Measurements from ENCODE around the gene PLAAT4.
"Not testable (repeated sequence)": the region's sequence is repeated elsewhere in the genome, so short reads cannot be mapped to it uniquely, and the experiment has no call there.

Gene PLAAT4

DNA sequence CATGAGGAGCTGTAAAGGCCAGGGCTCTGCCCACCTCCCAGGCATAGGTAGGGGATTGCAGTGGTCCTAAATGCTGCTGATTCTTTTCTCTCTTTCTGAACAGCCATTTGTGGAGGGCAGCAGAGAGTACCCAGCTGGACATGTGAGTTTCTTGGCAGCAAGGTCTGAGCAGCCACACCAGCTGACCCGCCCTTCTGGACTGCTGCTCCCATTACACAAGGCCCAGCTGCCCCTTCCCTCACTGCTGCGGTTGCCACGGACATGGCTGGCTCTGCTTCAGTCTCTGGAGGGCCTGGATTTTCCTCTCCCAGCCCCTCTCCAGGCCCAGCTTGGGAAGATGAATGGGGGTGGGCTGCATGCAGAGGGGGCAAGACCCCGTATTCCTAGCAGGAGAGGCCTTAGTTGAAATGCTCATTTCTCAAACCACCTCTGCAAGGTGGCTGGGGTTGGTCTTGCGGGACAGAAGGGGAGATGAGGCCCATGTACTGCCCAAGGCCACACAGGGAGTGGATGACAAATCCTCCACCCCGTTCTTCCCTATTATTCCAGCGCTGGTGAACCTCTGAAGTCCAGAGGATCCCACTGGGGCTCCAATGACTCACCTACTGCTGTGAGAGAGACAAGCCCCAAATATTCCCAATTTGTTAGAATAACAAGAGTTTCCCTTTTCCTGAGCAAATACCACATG, 26.1 kb upstream of the PLAAT4 start:
- peak in 44 of 51 donors; percentile 32 to 94 (median 78) for DNase-seq

DNA sequence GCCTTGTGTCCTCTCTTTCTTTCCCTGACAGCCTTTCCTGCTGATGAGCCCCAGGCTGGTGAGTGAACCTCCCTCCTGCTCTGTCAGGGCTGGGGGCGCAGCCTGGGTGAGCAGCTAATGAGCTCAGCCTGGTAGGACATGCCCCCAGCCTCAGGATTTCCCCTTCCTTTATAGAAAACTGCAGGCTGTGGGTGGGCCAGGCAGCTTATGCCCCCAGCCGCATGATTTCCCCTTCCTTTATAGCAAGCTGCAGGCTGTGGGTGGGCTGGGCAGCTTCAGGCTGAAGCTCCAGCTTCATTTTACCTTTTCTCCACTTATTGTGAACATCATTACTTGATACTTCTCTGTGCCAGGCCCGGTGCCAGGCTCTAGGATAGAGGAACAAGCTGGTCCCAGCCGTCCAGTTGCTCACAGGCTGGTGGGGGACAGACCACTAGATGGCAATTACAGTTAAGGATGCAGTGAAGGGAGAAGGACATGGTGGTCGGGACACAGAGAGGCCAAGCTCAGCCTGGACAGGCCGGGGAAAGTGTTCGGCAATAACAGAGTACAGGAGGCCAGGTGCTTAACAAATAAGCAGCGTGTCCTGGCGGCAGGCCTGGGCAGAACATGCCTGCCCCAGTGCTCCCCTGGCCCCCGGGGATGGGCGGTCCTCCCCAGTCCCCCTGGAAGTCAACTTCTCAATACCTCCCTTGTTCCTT, 25.4 kb upstream of the PLAAT4 start:
- DNase-seq: peak in 11 of 51 donors; percentile 14 to 48 (median 33)

DNA sequence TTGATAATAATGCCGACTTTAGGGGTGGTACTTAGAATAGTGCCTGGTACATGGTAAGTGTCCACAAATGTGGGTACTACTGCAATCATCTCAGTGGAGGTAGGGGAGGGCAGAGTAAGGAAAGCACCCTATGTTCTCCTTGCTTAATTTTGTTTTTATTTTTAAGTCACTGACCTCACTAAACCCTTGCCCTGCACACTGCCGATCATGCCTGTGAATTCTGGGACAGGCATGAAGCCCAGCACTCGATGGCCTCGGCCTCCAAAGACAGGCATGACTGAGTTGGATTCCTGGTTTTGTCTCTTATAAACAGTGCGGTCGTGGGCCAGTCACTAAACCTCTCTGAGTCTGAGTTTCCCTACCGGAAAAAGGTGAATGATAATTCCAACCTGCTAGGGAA, 23.8 kb upstream of the PLAAT4 start:
- no peak for DNase-seq

DNA sequence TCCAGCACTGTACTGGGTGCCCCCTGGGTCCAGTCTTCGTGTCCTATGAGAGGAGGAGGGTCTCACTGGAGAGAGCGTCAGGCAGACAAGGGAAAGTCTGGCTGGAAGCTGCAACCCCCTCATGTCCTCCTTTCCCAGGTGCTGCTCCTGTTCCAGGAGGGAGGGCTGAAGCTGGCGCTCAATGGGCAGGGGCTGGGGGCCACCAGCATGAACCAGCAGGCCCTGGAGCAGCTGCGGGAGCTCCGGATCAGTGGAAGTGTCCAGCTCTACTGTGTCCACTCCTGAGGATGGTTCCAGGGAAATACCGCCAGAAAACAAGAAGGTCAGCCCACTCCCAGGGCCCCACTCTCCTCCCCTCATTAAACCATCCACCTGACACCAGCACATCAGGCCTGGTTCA, 20.5 kb upstream of the PLAAT4 start:
- no peak for DNase-seq

DNA sequence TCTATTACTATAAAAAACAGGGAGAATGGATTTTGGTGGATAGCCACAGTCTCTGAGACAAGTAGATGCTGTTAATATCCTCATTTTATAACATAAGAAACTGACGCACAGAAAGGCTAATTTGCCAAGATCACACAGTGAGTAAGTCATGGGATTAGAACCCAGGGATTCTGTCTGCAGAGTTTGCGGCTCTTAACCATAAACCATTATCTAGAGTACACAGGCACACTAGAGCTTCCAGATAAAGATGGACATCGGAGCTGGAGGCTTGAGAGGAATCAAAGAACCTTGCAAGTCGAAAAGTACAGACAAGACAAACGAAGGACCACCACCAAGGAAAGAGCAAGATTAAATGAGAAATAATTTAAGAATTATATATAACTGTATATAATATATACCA, 19.5 kb upstream of the PLAAT4 start:
- no peak for DNase-seq

DNA sequence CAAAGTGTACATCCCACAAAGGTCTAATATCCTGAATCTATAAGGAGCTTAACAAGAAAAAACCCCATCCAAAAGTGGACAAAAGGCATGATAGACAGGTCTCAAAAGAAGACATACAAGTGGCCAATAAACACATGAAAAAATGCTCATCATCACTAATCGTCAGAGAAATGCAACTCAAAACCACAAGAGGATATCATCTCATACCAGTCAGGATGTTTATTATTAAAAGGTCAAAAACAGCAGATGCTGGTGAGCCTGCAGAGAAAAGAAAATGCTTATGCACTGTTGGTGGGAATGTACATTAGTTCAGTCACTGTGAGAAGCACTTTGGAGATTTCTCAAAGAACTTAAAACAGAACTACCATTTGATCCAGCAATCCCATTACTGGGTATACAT, 18.1 kb upstream of the PLAAT4 start:
- DNase-seq: no peak

DNA sequence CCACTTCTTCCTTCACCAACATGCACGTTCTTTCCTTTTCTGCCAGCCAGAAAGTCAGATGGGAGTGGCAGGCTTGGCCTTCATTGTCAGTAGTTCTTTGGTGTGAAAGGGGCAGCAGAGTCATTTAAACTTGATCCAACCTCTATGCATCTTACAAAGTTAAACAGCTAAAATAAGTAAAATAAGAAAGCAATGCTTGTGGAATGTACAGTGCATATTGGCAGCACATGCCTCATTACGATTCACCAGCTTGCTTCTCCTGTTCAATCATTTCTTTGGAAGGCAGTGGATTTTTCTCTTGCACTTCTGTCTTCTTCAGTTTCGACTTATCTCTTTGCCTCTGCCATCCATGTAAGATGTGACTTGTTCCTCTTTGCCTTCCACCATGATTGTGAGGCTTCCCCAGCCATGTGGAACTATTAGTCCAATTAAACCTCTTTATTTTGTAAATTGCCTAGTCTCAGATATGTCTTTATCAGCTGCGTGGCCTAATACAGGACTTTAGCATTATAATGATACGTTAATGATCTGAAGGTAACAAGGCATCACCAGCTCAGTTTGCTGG, 15.9 kb upstream of the PLAAT4 start:
- DNase-seq: no peak

DNA sequence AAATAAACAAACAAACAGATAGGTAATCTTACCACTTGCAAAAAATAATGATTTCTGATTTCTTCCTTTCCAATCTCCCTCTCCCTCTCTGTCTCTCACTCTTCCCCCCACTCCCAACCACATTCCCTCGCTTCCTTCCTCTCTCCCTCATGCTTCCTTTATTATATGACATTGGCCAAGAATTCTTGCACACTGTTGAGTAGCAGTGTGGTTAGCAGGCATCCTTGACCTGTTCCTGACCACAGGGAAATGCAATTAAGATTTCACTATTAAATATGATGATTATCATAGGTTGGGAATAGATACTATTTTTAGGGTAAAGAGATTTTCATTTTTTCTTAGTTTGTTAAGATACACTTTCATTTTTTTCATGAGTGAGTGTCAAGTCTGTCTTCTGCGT, 14.7 kb upstream of the PLAAT4 start:
- no peak for DNase-seq

DNA sequence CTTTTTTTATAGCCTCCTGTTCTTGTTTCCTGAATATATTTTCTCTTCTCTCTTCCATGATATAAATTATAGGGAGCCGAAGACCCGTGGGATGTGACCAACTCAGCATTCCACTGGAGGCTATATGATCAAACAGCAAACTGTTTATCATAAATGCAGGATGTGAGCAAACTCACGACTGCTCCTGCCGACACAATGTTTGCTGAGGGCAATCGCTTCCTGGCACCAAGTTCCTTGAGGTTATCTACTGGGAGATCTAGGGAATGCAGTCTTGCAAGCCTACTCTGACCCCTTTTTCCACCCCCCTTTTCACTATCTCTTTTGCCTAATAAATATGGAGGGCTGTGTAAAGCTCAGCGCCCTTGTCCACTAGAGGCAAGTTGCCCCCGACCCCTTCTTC, 13.5 kb upstream of the PLAAT4 start:
- DNase-seq: no peak

DNA sequence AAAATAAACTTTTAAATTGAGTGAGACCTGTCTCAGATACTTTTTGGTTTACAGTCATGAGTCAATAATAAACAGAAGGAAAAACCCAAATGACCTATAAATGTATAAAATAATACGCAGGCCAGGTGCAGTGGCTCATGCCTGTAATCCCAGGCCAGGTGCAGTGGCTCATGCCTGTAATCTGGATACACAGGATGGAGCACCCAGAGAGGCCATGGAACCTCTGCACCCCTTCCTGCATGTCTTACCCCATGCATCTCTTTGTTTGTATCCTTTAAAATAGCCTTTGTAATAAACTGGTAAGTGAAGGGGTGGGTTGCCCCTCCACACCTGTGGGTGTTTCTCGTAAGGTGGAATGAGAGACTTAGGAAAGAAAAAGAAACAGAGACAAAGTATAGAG, 8.9 kb upstream of the PLAAT4 start:
- no peak for DNase-seq

DNA sequence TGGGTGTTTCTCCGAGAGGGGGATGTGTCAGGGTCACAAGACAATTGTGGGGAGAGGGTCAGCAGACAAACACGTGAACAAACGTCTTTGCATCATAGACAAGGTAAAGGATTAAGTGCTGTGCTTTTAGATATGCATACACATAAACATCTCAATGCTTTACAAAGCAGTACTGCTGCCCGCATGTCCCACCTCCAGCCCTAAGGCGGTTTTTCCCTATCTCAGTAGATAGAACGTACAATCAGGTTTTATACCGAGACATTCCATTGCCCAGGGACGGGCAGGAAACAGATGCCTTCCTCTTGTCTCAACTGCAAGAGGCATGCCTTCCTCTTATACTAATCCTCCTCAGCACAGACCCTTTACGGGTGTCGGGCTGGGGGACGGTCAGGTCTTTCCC, 8.5 kb upstream of the PLAAT4 start:
- DNase-seq: not testable (repeated sequence)

DNA sequence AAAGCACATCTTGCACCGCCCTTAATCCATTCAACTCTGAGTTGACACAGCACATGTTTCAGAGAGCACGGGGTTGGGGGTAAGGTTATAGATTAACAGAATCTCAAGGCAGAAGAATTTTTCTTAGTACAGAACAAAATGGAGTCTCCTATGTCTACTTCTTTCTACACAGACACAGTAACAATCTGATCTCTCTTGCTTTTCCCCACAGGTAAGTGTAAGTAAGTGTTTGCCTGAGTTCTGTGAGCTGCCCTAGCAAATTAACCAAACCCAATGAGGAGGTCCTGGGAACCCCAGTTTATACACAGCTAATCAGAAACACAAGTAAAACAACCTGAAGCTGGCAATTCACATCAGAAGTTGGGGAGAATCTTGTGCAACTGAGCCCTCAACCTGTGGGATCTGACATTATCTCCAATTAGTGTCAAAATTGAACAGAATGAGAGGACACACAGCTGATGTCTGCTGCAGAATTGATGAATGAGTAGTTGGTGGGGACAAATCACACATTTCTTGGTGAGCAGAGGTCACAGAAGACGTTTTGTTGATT, 7.8 kb upstream of the PLAAT4 start:
- DNase-seq: not testable (repeated sequence)

DNA sequence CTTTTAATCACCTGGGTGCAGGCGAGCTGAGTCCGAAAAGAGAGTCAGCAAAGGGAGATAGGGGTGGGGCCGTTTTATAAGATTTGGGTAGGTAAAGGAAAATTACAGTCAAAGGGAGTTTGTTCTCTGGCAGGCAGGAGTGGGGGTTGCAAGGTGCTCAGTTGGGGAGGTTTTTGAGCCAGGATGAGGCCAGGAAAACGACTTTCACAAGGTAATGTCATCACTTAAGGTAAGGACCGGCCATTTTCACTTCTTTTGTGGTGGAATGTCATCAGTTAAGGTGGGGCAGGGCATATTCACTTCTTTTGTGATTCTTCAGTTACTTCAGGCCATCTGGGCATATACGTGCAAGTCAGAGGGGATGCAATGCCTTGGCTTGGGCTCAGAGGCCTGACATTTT, 7.2 kb upstream of the PLAAT4 start:
- DNase-seq: not testable (repeated sequence)

DNA sequence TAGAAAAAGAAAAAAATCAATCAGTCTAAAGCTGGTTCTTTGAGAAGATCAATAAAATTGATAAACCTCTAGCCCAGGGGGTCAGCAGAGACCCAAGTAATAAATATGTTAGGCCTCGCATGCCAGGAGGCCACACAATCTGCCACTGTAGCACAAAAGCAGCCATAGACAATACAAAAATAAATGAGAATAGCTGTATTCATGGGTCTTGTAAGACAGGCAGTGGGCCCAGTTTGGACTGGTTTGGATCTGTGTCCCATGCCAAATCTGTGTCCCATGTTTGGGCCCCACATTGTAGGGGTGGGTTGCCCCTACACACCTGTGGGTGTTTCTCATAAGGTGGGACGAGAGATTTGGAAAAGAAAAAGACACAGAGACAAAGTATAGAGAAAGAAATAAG, 6.6 kb upstream of the PLAAT4 start:
- peak in 17 of 51 donors; percentile 18 to 62 (median 47) for DNase-seq

DNA sequence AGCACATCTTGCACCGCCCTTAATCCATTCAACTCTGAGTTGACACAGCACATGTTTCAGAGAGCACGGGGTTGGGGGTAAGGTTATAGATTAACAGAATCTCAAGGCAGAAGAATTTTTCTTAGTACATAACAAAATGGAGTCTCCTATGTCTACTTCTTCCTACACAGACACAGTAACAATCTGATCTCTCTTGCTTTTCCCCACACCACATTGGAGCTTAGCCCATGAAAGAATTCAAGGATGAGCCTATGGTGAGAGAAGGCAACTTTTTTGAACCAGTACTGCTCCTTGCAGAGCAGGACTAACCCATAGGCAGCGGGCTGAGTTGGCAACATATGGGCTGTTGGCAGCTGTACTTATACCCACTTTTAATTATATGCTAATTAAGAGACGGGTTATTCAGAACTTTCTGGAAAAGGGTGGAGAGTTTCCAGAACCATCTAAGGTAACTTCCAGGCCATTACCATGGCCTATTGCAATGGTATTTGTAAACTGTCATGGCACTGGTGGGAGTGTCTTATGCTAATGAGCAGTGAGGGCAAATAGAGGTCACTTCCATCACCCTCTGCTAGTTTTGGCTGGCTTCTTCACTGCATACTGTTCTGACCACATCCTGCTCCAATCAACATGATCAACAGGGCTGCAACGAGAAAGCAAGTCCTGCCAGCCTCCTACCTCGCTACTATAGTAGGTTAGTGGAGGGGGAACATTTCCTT, 5.4 kb upstream of the PLAAT4 start:
- peak in 1 of 51 donors; percentile 24 for DNase-seq

DNA sequence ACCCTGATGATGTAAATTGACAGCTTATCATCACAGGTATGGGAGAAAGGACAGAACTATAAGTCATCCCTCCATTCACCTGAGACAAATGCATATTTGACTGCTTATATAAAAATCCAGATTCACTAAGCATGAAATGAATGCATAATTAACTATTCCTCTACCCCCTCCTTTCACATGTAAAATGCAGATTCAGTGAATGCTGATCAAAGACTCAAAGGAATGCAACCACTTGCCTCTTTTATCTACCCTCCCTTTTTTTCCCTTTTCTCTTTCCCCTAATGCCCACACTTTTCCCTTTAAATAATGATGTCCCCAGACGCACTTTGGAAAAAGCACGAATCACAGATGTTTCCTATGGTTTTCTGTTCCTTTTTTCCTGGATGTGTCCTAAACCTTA, 4.5 kb upstream of the PLAAT4 start:
- DNase-seq: no peak

DNA sequence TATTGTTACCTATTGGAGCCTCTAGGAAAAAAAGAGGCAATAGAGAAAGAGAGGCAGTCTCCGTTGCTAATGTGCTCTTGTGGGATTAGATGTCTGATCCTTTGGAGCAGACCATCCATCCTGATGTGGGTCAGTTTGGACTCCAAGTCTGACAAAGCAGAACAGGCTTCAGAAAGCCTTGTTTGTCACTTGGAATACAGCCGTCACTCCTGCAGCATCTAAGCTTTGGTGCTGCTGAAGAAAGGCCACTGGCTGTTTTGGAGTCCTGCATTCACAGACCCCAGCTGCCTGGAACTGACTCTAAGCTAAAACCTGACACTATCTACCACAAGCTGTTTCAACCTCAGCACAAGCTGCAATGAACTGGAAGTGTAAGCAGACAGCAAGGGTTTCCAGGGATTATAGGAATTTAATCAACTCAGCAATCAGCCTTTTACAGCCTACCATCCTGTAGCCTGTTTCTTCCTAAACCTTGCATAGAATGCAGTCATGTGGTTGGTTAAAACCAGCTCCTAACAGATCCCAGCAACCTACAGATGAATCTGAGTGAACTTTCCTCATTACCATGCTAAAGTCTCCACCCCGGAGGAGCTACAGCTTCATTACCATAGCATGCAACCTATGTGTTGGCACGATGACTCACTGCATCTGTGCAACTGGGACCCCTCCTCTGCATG, 3.7 kb upstream of the PLAAT4 start:
- DNase-seq: peak in 5 of 51 donors; percentile 16 to 49 (median 19)

DNA sequence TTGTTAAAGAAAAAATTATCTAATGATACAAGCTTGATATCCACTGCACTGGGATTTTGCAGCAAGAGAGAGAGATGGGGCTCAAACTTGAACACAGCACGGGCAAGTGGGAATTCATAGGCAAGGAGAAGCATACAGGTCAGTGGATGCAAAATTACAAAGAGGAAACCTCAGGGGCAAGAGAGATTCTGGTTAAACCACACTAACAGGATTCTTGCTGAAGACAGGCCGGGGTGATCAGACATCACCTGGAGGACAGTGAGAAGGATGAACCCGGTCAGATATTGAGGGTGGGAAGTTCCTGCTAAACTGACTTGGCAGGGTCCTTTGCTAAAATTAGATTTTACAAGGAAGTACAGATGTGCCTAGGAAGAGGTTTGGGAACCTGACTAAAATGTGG, 2.5 kb upstream of the PLAAT4 start:
- DNase-seq: no peak

DNA sequence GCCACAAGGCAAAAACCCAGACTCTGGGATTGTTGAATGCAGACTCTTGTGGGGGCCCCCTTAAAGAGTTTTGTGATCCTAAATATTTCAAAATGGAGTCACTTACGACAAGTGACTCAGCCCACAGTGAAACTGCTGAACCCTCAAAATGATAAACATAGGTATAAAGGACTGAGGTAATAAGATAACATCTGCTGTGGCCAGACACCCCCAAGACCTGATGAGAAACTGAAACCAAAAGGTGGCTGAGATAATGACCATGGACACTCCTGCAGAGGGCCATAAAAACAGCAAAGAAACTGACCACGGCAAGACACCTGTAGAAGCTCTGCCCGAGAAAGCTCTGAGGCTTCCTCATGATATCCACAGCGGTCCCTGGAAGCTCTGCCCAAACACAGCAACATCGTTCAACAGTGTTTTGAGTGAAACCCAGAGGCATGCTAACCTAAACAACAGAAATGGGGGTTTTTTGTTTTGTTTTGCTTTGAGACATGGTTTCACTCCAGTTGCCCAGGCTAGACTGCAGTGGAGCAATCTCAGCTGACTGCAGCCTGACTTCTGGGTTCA, 1.6 kb upstream of the PLAAT4 start:
- no peak for DNase-seq

DNA sequence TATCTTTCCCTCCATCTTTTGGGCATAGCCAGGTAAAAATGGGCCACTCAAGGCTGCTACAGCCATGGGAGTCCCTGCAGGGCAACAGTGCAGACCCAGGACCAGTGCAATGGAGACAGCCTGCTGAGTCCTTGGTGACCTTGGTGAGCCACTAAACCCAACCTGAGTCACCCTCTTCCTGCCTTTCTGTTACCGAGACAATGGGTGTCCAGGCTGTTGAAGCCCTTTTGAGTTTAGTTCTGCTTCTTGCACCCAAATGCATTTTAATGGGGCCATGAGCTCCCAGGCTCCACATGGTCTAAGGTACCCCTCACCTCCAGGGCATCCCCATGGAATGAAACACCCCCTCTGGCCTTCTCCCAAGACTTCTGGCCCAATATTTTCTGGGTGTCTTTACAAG, 874 bp upstream of the PLAAT4 start:
- no peak for DNase-seq
